Activated T-cell treated with anti-CD3 and anti-CD28 coated beads, Interleukin-2, amount 50 U/mL, for 1 hour (primary cell): ENCODE measurements around the gene GCKR.
"Not testable (repeated sequence)": the region's sequence is repeated elsewhere in the genome, so short reads cannot be mapped to it uniquely, and the experiment has no call there.

ENCODE experiments used
- DNase-seq: peaks from one replicate; pipeline ENCODE4 v3.0.0-alpha.2; 2020

Gene GCKR

GRCh38 chr2:27509326-27509725 lies 12.7 kb downstream of the GCKR start:
- DNase-seq, result no peak

DNA sequence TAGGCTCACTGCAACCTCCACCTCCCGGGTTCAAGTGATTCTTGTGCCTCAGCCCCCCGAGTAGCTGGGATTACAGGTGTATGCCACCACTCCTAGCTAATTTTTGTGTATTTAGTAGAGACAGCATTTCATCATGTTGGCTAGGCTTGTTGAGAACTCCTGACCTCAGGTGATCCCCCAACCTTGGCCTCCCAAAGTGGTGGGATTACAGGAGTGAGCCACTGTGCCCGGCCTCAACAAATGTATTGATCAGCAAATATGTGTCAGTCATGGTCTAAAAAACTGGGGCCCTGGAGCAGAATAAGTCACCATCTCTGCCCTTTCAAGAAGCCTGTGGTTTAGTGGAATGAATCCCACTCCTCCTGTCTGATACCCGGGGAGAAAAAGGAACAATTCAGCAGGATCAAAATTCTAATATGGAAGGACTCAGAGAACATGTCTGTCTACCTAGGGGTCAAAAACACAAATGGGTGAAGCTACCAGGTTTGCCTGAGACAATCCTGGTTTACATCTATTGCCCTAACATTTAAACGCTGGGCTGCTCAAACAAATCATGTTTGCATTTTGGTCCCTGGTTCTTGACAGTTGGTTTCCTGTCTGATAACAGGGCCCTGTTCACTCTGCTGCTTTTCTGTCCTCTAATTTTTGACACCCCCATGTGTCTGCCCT lies 21.6 kb downstream of the GCKR start:
- DNase-seq, result no peak

DNA sequence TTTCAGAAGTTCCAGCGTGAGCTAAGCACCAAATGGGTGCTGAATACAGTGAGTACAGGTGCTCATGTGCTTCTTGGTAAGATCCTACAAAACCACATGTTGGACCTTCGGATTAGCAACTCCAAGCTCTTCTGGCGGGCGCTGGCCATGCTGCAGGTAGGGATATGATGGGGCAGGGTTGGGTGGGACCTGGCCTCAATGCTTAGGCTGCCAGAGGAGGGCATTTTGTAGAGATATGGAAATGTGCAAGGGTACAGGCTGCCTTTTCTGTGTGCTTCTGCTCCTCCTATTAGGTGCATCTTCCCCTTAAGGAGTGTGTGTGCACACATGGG lies 22.1 kb downstream of the GCKR start:
- DNase-seq, result no peak

- no peak for DNase-seq
Measured at GRCh38 chr2:27520316-27520715, 23.7 kb downstream of the GCKR start.

GRCh38 chr2:27522400-27522945 lies 25.8 kb downstream of the GCKR start:
- DNase-seq, result no peak

DNA sequence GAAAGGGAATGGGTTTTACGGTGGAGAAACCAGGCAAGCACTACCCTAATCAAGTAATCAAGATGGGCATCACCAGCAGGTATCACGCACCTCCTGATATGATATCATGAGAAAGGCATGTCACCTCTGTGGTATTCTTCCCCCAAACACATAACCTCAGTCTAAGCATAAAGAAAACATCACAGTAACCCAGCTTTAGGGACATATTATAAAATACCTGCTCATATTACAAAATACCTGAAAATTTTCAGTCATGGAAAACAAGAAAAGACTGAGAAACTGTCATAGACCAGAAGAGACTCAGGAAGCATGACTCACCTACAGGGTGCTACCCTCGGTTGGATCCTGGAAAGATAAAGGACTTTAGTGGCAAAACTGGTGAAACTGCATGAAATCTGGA lies 30.5 kb downstream of the GCKR start:
- no peak for DNase-seq

DNA sequence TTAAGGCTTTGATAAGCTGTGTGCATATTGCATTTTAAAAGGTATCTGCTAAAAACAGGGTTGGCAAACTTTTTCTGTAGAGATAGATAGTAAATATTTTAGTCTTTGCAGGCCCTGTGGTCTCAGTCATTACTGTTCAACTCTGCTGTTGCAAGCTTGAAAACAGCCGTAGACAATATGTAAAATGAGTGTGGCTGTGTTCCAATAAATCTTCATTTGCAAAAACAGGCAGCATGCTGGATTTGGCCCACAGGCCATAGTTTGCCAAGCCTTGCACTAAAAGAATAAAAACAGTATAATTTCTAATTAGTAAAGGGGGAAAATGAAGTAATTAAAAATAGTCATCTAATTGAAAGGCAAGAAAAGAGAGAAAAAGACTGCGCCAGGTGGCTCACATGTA lies 35.3 kb downstream of the GCKR start:
- no peak for DNase-seq

GRCh38 chr2:27537287-27537686 lies 40.6 kb downstream of the GCKR start:
- DNase-seq, result no peak

DNA sequence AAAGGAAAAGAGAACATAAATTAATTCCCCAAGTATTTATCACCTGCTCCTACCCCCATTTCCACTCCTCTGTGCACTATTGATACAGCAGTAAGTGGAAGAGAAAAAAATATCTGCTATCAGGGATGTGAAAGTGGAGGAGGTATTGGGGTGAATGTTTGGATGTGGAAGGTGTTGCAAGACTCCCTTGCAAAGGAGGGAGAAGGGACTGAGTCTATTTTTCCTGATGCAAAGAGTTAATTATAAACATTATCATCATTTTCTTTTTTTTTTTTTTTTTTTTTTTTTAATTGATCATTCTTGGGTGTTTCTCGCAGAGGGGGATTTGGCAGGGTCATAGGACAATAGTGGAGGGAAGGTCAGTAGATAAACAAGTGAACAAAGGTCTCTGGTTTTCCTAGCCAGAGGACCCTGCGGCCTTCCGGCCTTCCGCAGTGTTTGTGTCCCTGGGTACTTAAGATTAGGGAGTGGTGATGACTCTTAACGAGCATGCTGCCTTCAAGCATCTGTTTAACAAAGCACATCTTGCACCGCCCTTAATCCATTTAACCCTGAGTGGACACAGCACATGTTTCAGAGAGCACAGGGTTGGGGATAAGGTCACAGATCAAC lies 42.3 kb downstream of the GCKR start:
- DNase-seq, result not testable (repeated sequence)

DNA sequence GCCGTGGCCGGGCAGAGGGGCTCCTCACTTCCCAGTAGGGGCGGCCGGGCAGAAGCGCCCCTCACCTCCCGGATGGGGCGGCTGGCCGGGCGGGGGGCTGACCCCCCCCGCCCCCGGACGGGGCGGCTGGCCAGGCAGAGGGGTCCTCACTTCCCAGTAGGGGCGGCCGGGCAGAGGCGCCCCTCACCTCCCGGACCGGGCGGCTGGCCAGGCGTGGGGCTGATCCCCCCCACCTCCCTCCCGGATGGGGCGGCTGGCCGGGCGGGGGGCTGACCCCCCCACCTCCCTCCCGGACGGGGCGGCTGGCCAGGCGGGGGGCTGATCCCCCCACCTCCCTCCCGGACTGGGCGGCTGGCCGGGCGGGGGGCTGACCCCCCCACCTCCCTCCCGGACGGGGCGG lies 43.0 kb downstream of the GCKR start:
- DNase-seq, result not testable (repeated sequence)

GRCh38 chr2:27544143-27544821 lies 47.6 kb downstream of the GCKR start:
- no peak for DNase-seq

DNA sequence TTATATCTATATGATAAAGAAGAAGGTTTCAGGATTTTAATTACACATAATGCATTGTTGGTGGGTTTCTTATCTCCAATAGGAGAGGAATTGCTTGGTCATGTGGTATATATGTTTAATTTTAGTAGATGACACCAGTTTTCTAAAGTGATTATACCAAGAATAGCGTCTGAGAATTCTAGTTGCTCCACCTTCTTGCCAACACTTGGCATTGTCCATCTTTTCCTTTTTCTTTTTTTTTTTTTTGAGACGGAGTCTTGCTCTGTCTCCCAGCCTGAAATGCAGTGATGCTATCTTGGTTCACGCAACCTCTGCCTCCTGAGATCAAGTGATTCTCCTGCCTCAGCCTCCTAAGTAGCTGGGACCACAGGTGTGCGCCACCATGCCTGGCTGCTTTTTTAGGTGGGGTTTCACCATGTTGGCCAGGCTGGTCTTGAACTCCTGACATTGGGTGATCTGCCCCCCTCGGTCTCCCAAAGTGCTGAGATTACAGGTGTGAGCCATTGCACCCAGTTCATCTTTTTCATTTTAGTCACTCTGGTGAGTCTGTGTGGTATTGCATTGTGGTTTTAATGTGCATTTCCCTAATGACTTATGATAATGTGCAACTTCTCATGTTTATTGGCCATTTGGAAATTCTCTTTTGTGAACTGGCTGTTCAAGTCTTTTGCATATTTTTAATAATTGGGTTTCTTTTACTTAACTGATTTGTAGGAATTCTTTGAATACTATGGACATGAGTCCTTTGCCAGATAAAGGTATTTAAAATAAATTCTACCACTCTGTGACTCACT lies 48.9 kb downstream of the GCKR start:
- DNase-seq, result no peak

DNA sequence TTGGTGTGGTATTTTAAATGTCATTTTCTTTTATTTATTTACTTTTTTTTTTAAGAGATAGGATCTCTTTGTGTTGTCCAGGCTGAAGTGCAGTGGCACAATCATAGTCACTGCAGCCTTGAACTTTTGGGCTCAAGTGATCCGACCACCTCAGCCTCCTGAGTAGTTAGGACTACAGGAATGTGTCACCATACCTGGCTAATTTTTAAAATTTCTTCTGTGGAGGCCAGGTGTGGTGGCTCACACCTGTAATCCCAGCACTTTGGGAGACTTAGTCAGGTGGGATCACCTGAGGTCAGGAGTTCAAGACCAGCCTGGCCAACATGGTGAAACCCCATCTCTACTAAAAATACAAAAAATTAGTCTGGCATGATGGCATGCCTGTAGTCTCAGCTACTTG lies 52.7 kb downstream of the GCKR start:
- no peak for DNase-seq

- DNase-seq, result no peak
Measured at GRCh38 chr2:27551514-27551913, 54.9 kb downstream of the GCKR start.

GRCh38 chr2:27552941-27553340 lies 56.3 kb downstream of the GCKR start:
- DNase-seq, result no peak

DNA sequence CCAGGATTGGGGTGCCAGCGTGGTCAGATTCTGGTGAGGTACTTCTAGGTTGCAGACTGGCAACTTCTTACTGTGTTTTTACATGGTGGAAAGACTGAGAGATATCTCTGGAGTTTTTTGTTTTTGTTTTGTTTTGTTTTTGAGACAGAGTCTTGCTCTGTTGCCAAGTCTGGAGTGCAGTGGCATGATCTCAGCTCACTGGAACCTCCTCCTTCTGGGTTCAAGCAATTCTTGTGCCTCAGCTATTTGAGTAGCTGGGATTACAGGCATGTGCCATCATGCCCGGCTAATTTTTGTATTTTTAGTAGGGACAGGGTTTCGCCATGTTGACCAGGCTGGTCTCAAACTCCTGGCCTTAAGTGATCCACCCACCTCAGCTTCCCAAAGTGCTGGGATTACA lies 57.8 kb downstream of the GCKR start:
- DNase-seq, result not testable (repeated sequence)

- no peak for DNase-seq
Measured at GRCh38 chr2:27559228-27559627, 62.6 kb downstream of the GCKR start.

GRCh38 chr2:27561060-27561459 lies 64.4 kb downstream of the GCKR start:
- DNase-seq, result no peak

GRCh38 chr2:27566628-27567027 lies 70.0 kb downstream of the GCKR start:
- DNase-seq, result no peak

GRCh38 chr2:27569398-27569797 lies 72.8 kb downstream of the GCKR start:
- no peak for DNase-seq

DNA sequence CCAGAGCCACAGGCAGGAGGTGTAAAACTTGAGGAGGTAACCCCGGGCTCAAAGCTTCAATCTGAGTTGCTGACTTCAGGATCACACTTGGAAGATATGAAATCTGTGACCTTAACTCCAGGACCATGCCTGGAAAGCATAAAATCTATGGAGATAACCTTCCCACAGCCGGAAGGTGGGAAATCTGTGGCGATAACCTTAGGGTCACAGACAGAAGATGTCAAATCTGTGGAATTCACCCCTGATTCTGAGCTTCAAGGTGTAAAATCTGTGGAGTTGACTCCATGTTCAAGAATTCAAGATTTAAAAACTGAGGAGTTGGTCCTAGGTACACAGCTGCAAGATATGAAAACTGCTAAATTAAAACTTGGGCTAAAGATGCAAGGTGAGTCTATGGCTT lies 74.6 kb downstream of the GCKR start:
- no peak for DNase-seq

GRCh38 chr2:27571681-27572080 lies 75.0 kb downstream of the GCKR start:
- DNase-seq, result no peak

DNA sequence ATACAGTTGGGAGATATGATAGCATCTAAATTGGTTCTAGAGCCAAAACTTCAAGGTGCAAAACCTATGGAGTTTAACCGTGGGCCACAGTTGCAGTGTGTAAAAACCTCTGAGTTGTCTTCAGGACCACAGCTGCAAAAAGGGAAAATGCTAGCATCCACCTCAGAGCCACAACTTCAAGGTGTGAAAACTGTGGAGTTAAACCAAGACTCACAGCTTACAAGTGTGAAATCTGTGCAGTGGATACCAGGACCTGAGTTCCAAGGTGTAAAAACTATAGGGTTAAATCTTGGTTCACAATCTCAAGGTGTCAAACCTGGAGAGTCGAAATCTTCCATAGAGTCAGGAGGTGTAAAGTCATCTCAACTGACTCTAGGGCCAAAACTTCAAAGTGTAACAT lies 75.8 kb downstream of the GCKR start:
- no peak for DNase-seq
